IMR-90 (cell line): ENCODE data around the gene C15orf61. TPM values are rescaled to one million over a fixed set of nuclear protein-coding genes. Genes with fewer than 3 reads are reported as not detected.

Source experiments
- ATAC-seq: fragments of 200-7000 bp; cut with Tn5 transposase; 2 replicates; pipeline ENCODE4 v1.9.1; 2020; ENCODE audit warnings: low read depth, mild to moderate bottlenecking, moderate library complexity
- BruUV-seq: library from RNA; stranded (reverse); fragments of 400-500 nt; replicated peaks from 2 replicates; lab custom pipeline; 2021; lab: Mats Ljungman, UMichigan
- CTCF ChIA-PET: fragments of 300-600 bp; formaldehyde crosslinking; extraction: SDS; loops from one replicate; lab custom pipeline; 2021; ENCODE audit warnings: antibody characterized with exemption; lab: Yijun Ruan, JAX
- POLR2A ChIA-PET: fragments of 300-600 bp; sonication (Branson Sonifier 250); formaldehyde crosslinking; loops from one replicate; lab custom pipeline; 2022; ENCODE audit warnings: antibody characterized with exemption; ENCODE audit not compliant: unreplicated experiment; lab: Charles Lee
- DNase-seq: peaks from one replicate; pipeline ENCODE4 v3.0.0; 2013
- H2AFZ ChIP-seq: replicated peaks from 2 replicates; pipeline ENCODE3; 2013; ENCODE audit warnings: low read length, mild to moderate bottlenecking; ENCODE audit not compliant: poor library complexity
- H2AK5ac ChIP-seq: 2 replicates; pipeline ENCODE4 v1.6.1; 2013; ENCODE audit warnings: low read depth, low read length, inconsistent platforms
- H2AK9ac ChIP-seq: replicated peaks from 2 replicates; pipeline ENCODE3; 2013; ENCODE audit warnings: mild to moderate bottlenecking, low read depth, low read length, moderate library complexity; ENCODE audit not compliant: poor library complexity
- H2BK120ac ChIP-seq: 2 replicates; pipeline ENCODE4 v1.6.1; 2013; ENCODE audit warnings: low read depth, low read length, inconsistent platforms
- H2BK15ac ChIP-seq: 3 replicates; pipeline ENCODE4 v1.6.1; 2013; ENCODE audit warnings: low read depth, low read length, inconsistent platforms
- H2BK20ac ChIP-seq: 2 replicates; pipeline ENCODE4 v1.6.1; 2013; ENCODE audit warnings: low read depth, mild to moderate bottlenecking, inconsistent platforms, low read length, moderate library complexity
- H2BK5ac ChIP-seq: 2 replicates; pipeline ENCODE4 v1.6.1; 2013; ENCODE audit warnings: mild to moderate bottlenecking, low read depth, low read length, inconsistent platforms; ENCODE audit not compliant: poor library complexity, severe bottlenecking
- H3K14ac ChIP-seq: replicated peaks from 2 replicates; pipeline ENCODE4 v1.6.1; 2013; ENCODE audit warnings: low read depth, low read length, inconsistent platforms
- H3K18ac ChIP-seq: 2 replicates; pipeline ENCODE4 v1.6.1; 2013; ENCODE audit warnings: low read depth, low read length, control low read depth
- H3K23ac ChIP-seq: 2 replicates; pipeline ENCODE4 v1.6.1; 2013; ENCODE audit warnings: low read depth, low read length, inconsistent platforms
- H3K27ac ChIP-seq: 2 replicates; pipeline ENCODE4 v1.5.1; 2013; ENCODE audit warnings: mild to moderate bottlenecking, control low read depth, low read length; ENCODE audit not compliant: insufficient read depth
- H3K27me3 ChIP-seq: 2 replicates; pipeline ENCODE4 v1.6.1; 2013; ENCODE audit warnings: low read length; ENCODE audit not compliant: control insufficient read depth, insufficient read depth
- H3K36me3 ChIP-seq: 2 replicates; pipeline ENCODE4 v1.6.1; 2013; ENCODE audit warnings: low read length, mixed read lengths; ENCODE audit not compliant: control insufficient read depth, insufficient read depth
- H3K4ac ChIP-seq: 2 replicates; pipeline ENCODE4 v1.6.1; 2013; ENCODE audit warnings: low read depth, low read length, inconsistent platforms
- H3K4me1 ChIP-seq: 2 replicates; pipeline ENCODE4 v1.6.1; 2013; ENCODE audit warnings: low read length, mixed read lengths; ENCODE audit not compliant: control insufficient read depth, insufficient read depth
- H3K4me2 ChIP-seq: 2 replicates; pipeline ENCODE4 v1.6.1; 2013; ENCODE audit warnings: low read depth, mild to moderate bottlenecking, control low read depth, low read length, moderate library complexity
- H3K4me3 ChIP-seq: 2 replicates; pipeline ENCODE4 v1.5.1; 2013; ENCODE audit warnings: low read depth, mild to moderate bottlenecking, control low read depth, low read length, moderate library complexity; ENCODE audit not compliant: insufficient read depth
- H3K56ac ChIP-seq: 2 replicates; pipeline ENCODE4 v1.6.1; 2013; ENCODE audit warnings: low read length, inconsistent platforms; ENCODE audit not compliant: insufficient read depth; ENCODE audit errors: extremely low read depth
- H3K79me1 ChIP-seq, 2 experiments: 2 replicates each; pipeline ENCODE4 v1.6.1; 2013; ENCODE audit warnings: low read length in 2 of 2, inconsistent platforms in 1 of 2, low read depth in 1 of 2
- H3K9ac ChIP-seq: 2 replicates; pipeline ENCODE4 v1.6.1; 2013; ENCODE audit warnings: low read depth, low read length, control low read depth
- H3K9me1 ChIP-seq: 2 replicates; pipeline ENCODE4 v1.6.1; 2013; ENCODE audit warnings: low read length, inconsistent platforms; ENCODE audit not compliant: insufficient read depth
- H3K9me3 ChIP-seq: 2 replicates; pipeline ENCODE4 v1.6.1; 2013; ENCODE audit warnings: low read length; ENCODE audit not compliant: control insufficient read depth, insufficient read depth
- H4K20me1 ChIP-seq: 2 replicates; pipeline ENCODE4 v1.6.1; 2013; ENCODE audit warnings: low read length, inconsistent platforms; ENCODE audit not compliant: insufficient read depth
- H4K5ac ChIP-seq: 2 replicates; pipeline ENCODE4 v1.6.1; 2013; ENCODE audit warnings: mild to moderate bottlenecking, low read depth, low read length, control low read depth
- H4K8ac ChIP-seq, 2 experiments: 2 replicates each; pipeline ENCODE4 v1.6.1; 2013; ENCODE audit warnings: low read depth in 2 of 2, low read length in 2 of 2, control low read depth in 1 of 2, inconsistent platforms in 1 of 2
- H4K91ac ChIP-seq: 2 replicates; pipeline ENCODE4 v1.6.1; 2013; ENCODE audit warnings: low read depth, low read length, inconsistent platforms; ENCODE audit not compliant: insufficient read depth
- BHLHE40 ChIP-seq: fragments of 150-350 bp; IDR thresholded peaks from 2 replicates; pipeline ENCODE4 v1.6.1; 2016; ENCODE audit warnings: mild to moderate bottlenecking, low read depth, low read length
- CEBPB ChIP-seq: IDR thresholded peaks from 2 replicates; pipeline ENCODE4 v1.6.1; 2012; ENCODE audit warnings: low read depth, low read length, improper control_type of control experiment
- CHD1 ChIP-seq: IDR thresholded peaks from 2 replicates; pipeline ENCODE4 v1.6.1; 2012; ENCODE audit warnings: low read depth, low read length, improper control_type of control experiment
- FOS ChIP-seq: fragments of 150-350 bp; IDR thresholded peaks from 2 replicates; pipeline ENCODE4 v1.6.1; 2016; ENCODE audit warnings: low read depth, low read length
- WGBS, 2 experiments: methylation state at CpG; one replicate each; pipeline versions ENCODE4 v1.1.5 to v1.1.7; 2013; ENCODE audit warnings: missing lambda C conversion rate in 2 of 2; ENCODE audit not compliant: insufficient read length in 1 of 2; ENCODE audit errors: extremely low coverage in 2 of 2; 5-methylcytosine and 5-hydroxymethylcytosine counted together
- dilution Hi-C: fragments of 300-500 bp; cut with HindIII; formaldehyde crosslinking; loops from one replicate; pipeline ENCODE4 v1.14.3; 2018; ENCODE audit warnings: low sequenced_read_pairs; ENCODE audit not compliant: unreplicated experiment
- in situ Hi-C: fragments of 300-500 bp; cut with MboI; formaldehyde crosslinking; loops from 3 replicates; pipeline ENCODE4 v1.14.3; 2019; ENCODE audit warnings: low sequenced_read_pairs, inconsistent platforms, mixed read lengths
- intact Hi-C: fragments of 100-400 bp; cut with micrococcal nuclease; formaldehyde crosslinking; loops from 2 replicates; pipeline ENCODE4 v1.10.0; 2022
- polyA plus RNA-seq, 3 experiments: library from polyadenylated mRNA; depleted of rRNA; stranded (reverse); fragments of >200 nt; gene quantifications; 2 replicates each; pipeline ENCODE4 v1.2.3, GENCODE V29; 2012; ENCODE audit warnings: low replicate concordance in 1 of 3
- total RNA-seq: library from RNA; depleted of rRNA; stranded (reverse); fragments of >200 nt; gene quantifications from 2 replicates; pipeline ENCODE4 v1.2.3, GENCODE V29; 2012

Gene C15orf61
- total and polyA plus RNA-seq, 2 of the 4 experiments (the other 2 are of a cell fraction) = 1.4 to 2.5 TPM

DNA sequence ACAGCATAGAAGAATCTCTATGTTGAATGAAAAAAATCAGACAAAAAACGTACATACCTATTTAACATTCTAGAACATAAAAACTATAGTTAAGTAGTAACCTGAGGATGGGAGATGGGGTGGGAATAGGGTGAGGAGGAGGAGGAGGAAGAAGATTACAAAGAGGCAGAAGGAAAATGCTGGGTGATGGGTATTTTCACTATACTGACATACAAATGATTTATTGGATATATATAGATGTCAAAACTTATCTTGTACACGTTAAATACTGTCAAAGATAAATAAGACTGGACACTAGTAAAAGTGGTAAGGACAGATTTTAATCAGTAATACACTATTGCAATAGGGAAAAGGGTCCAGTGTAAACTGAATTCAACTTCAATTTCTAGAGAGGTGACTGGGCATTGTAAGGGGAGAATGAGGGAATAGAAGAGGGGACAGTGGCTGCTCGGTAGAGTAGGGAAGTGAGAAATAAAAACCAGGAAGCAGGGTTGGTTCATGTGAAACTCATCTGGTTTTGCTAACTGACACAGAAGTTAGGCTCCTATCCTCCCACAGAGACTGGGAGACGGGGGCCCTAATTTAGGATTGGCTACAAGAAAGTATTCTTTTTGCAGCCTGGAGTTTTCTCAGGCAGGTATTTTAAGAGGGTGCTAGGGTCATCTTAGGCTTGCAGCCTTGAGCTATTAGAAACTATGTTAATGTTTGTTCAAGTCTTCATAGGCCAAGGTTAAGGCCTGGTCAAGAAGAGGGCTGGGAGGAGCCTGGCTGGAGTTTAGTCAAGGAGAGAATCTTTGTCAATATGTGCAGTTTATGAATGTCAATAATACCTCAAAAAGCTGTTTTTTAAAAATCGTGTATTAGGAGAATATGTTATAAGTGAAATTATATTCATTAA lies 15.0 kb upstream of the C15orf61 start (continued):
- TF ChIP-seq CHD1 = no peak

- H3K79me1 ChIP-seq = no peaks in the 10 kb centered on the region
- no peak overlapping the region for H2BK5ac ChIP-seq
- no peak overlapping the region for H2AK9ac ChIP-seq
- no peak overlapping the region for H3K4ac ChIP-seq
- no peak overlapping the region for H2BK20ac ChIP-seq
- peak; percentile 9 for DNase-seq
- no peak overlapping the region for H3K23ac ChIP-seq
- POLR2A ChIA-PET = no interaction called here
- no TSS peak for BruUV-seq
- CTCF ChIA-PET = interaction anchor here (1.5 kb wide), 1 partner anchor 12 kb away, joined by 3 read pairs; no protein-coding TSS in a partner anchor
- no peak overlapping the region for H3K14ac ChIP-seq
- no peak for ATAC-seq
- peaks cover 2% of the 10 kb centered on the region; the same call in 1 of the 2 replicates for H3K9me1 ChIP-seq
- intact Hi-C loops (no loop called here), dilution Hi-C loops (no loop called here), in situ Hi-C loops (no loop called here)
- H4K8ac ChIP-seq = no peak overlapping the region
- WGBS, 2 experiments = 100% methylated on average over 2 of the region's 11 CpGs; no CpG with 5 or more reads in 1 of the 2 experiments
- H2AK5ac ChIP-seq = no peak overlapping the region
- H4K5ac ChIP-seq = no peak overlapping the region; the same call in 1 of the 2 replicates
- H3K4me3 ChIP-seq = no peak overlapping the region
- peaks cover 7% of the 10 kb centered on the region for H3K4me1 ChIP-seq
- no peak overlapping the region for H2BK120ac ChIP-seq
- no peak overlapping the region for H2AFZ ChIP-seq
- no peaks in the 10 kb centered on the region for H3K27me3 ChIP-seq
- H3K18ac ChIP-seq = no peak overlapping the region
- H3K36me3 ChIP-seq = no peaks in the 10 kb centered on the region
- H4K91ac ChIP-seq = no peak overlapping the region
- no peak overlapping the region for H3K27ac ChIP-seq
- H2BK15ac ChIP-seq = no peak overlapping the region
- H3K56ac ChIP-seq = no peak overlapping the region
- TF ChIP-seq CEBPB (peak; percentile 81), BHLHE40 (no peak), FOS (no peak)
- H3K9ac ChIP-seq = no peak overlapping the region
- H3K9me3 ChIP-seq = no peaks in the 10 kb centered on the region
- no peak overlapping the region for H3K4me2 ChIP-seq
- H4K20me1 ChIP-seq = no peaks in the 10 kb centered on the region
Observed at GRCh38 chr15:67506775-67507747, 13.9 kb upstream of the C15orf61 start.
